ENCODE measurements around the gene TMOD2. TPM values are rescaled to one million over a fixed set of nuclear protein-coding genes. Genes with fewer than 3 reads are reported as not detected.

TMOD2 gene
- total RNA-seq, 2 donors from 2014 or later, result 2.4 to 7.2 TPM

- intact Hi-C loops (cut with DNase I), result no loop called here
- Histone ChIP-seq H3K4me3 (no peak overlapping the region), H3K36me3 (no peaks in the 10 kb centered on the region), H3K27ac (no peak overlapping the region), H3K9me3 (no peaks in the 10 kb centered on the region), H3K4me1 (no peaks in the 10 kb centered on the region), H3K9ac (ENCODE audit: low read depth in 2 of 2, low read length in 2 of 2) (no peak overlapping the region), H3K27me3 (no peaks in the 10 kb centered on the region)
- DNase-seq, result no peak
- TF ChIP-seq CTCF (IDR thresholded peaks at IDR 0.05), result no peak
Measured at GRCh38 chr15:51798281-51798680, 46.9 kb downstream of the TMOD2 start.

GRCh38 chr15:51799282-51800252 lies 48.2 kb downstream of the TMOD2 start:
- H3K9ac ChIP-seq (ENCODE audit: low read depth in 2 of 2, low read length in 2 of 2), result no peak overlapping the region
- no peak overlapping the region for H3K27ac ChIP-seq
- TF ChIP-seq CTCF (IDR thresholded peaks at IDR 0.05), result no peak
- no peaks in the 10 kb centered on the region for H3K36me3 ChIP-seq
- intact Hi-C loops (cut with DNase I), result no loop called here
- H3K4me3 ChIP-seq, result no peak overlapping the region
- no peaks in the 10 kb centered on the region for H3K4me1 ChIP-seq
- no peaks in the 10 kb centered on the region for H3K9me3 ChIP-seq
- H3K27me3 ChIP-seq, result no peaks in the 10 kb centered on the region
- DNase-seq, result no peak

- Histone ChIP-seq H3K4me3 (no peak overlapping the region), H3K27me3 (no peaks in the 10 kb centered on the region), H3K36me3 (no peaks in the 10 kb centered on the region), H3K4me1 (no peaks in the 10 kb centered on the region), H3K27ac (no peak overlapping the region), H3K9me3 (no peaks in the 10 kb centered on the region), H3K9ac (ENCODE audit: low read depth in 2 of 2, low read length in 2 of 2) (no peak overlapping the region)
- no peak for DNase-seq
- TF ChIP-seq CTCF (IDR thresholded peaks at IDR 0.05), result no peak
- intact Hi-C loops (cut with DNase I), result no loop called here
Measured at GRCh38 chr15:51801391-51801835, 50.0 kb downstream of the TMOD2 start.

- no peak for DNase-seq
- H3K9ac ChIP-seq (ENCODE audit: low read depth in 2 of 2, low read length in 2 of 2), result no peak overlapping the region
- H3K36me3 ChIP-seq, result no peaks in the 10 kb centered on the region
- no peaks in the 10 kb centered on the region for H3K27me3 ChIP-seq
- no peak overlapping the region for H3K27ac ChIP-seq
- no peaks in the 10 kb centered on the region for H3K9me3 ChIP-seq
- H3K4me3 ChIP-seq, result no peak overlapping the region
- no peak for TF ChIP-seq CTCF (IDR thresholded peaks at IDR 0.05)
- H3K4me1 ChIP-seq, result no peaks in the 10 kb centered on the region
- intact Hi-C loops (cut with DNase I), result no loop called here
Measured at GRCh38 chr15:51802593-51802992, 51.2 kb downstream of the TMOD2 start.

- no peak for TF ChIP-seq CTCF (IDR thresholded peaks at IDR 0.05)
- Histone ChIP-seq H3K27me3 (no peaks in the 10 kb centered on the region), H3K36me3 (no peaks in the 10 kb centered on the region), H3K4me1 (no peaks in the 10 kb centered on the region), H3K9ac (ENCODE audit: low read depth in 2 of 2, low read length in 2 of 2) (no peak overlapping the region), H3K4me3 (no peak overlapping the region), H3K9me3 (no peaks in the 10 kb centered on the region), H3K27ac (no peak overlapping the region)
- no peak for DNase-seq
- intact Hi-C loops (cut with DNase I), result no loop called here
Measured at GRCh38 chr15:51803965-51804364, 52.6 kb downstream of the TMOD2 start.
